GM19023 (cell line): Measurements from ENCODE around the gene GFRA4.
"Not testable (repeated sequence)": the region's sequence is repeated elsewhere in the genome, so short reads cannot be mapped to it uniquely, and the experiment has no call there.

Experiments
- ATAC-seq: cut with Tn5 transposase; IDR thresholded peaks from one replicate; pipeline ENCODE4 v1.9.1; 2021; ENCODE audit warnings: mild to moderate bottlenecking, moderate library complexity; ENCODE audit not compliant: unreplicated experiment

The GFRA4 gene

DNA sequence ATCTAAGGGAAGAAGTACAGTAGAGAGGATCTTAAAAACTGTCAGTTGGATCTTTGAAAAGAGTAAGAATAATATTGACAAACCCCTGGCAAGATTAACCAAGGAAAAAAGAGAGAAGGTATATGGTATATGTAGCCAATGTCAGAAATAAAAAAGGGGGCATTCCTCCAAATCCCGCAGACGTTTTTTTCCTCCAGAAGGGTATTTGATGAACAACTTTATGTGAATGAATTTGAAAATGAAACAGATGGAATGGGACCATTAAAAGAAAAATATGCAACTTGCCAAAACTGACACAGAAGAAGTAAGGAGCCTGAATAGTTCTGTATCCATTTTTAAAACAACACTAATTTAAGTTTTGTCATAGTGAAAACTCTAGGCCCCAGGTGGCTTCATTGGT lies 35.7 kb downstream of the GFRA4 start:
- no peak for ATAC-seq

DNA sequence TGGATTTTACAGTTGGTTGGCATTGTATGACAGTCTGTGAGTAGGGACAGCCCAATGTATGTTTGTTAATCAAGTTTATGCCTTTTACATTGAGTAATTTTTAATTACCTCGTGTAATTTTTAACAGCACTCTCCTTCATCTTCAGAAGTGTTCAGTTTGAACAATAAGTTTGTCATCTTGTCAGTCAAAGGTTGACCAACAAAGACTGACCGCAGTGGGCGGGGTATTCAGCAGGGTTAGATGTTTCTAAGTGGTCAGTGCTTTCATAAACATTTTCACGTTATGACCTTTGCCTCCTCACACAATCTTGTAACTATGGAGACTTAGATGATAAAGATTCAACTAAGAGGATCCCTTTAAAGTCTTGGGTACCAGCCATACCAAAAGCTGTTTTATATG lies 40.8 kb downstream of the GFRA4 start:
- no peak for ATAC-seq

DNA sequence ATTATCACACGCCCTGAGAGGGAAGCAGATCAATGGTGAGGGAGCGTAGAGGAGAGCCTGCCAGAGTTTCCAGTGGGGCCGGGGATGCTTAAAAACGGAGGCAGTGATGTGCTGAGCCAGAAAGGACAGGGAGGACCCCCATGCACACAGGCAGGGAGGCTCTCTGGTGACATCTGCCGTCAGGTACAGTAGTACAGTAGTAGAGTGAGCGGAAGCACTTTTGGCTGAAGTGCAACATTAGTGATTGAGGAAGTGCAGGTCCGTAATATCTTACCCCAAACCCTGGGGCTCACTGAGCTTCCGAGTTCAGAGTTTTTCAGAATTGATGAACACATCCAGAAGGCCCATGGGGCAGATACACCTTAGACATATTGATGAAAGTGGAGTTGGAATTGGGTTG lies 42.1 kb downstream of the GFRA4 start:
- ATAC-seq = no peak

DNA sequence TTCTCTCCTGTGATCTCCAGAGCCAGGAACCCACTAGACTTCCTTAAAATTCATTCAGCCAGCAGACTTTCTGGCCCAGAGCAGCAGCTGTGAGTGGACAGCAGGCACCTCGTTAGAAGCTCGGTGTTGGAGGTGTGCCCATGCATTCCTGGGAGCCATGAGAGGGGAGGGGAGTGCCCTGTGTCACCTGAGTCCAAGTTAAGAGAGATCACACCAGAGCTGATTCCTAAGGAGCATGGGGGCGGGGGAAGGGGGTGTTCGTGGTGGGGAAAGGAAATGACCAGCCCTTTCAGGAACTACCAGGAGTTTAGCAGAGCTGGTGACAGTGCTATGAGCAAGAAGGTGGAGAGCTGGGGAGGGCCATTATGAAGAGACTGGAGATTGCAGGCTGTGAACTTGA lies 46.9 kb downstream of the GFRA4 start:
- ATAC-seq = no peak

DNA sequence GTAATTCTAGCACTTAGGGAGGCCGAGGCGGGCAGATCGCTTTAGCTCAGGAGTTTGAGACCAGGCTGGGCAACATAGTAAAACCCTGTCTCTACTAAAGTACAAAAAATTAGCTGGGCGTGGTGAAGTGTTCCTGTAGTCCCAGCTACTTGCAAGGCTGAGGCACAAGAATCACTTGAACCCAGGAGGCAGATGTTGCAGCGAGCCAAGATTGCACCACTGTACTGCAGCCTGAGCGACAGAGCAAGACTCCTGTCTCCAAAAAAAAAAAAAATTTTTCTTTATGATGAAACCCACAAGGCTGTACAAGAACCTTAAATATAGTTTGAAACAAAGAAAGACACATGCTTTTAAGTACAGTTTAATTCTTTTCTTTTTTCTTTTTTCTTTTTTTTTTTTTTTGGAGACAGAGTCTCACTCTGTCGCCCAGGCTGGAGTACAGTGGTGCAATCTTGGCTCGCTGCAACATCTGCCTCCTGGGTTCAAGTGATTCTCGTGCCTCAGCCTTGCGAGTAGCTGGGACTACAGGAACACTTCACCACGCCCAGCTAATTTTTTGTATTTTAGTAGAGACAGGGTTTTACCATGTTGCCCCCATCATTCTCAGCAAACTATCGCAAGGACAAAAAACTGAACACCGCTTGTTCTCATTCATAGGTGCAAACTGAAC lies 47.9 kb downstream of the GFRA4 start:
- ATAC-seq = not testable (repeated sequence)

DNA sequence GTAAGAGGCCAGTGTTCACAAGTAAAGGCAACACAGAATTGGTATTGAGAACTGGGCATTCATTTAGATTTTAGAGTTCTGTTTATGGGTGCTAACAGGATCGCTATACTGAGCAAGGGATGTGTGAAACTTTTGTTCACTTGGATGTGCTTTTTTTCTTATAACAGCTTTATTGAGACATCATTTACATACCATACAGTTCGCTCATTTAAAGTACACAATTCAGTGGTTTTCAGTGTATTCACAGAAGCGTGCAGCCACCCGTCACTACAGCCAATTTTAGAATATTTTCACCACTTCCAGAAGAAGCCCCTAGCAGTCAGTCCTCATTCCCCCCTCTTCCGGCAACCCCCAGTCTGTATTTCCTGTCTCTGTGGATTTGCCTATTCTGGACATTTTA lies 48.7 kb downstream of the GFRA4 start:
- no peak for ATAC-seq

DNA sequence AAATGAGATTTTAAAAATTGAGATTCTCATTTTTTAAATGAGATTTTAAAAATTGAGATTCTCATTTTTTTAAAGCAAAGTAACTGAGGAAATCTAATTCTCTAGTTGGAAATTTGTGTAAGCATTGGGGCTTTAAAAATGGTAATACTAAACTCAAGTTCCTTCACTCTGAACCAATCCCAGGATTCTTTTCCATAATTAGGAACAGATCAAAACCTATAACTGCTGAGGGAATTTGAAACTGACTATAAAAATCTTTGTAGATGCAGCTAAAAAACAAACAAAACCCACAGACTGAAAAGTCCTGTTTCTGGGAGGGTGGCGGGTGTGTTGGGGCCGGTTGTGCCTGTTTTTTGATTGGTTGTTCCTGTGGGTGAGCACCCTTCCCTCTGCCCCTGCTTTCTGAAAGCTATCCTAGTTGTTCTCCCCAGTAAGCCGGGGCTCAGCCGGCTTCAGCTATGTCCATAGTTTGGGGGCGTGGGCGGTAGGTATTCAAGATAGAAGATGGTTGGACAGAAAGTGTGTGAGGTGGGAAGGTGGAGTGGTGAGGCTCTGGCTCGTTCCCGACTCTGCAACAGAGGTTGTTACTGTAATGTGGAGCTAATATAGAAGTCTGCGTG lies 49.3 kb downstream of the GFRA4 start:
- no peak for ATAC-seq

DNA sequence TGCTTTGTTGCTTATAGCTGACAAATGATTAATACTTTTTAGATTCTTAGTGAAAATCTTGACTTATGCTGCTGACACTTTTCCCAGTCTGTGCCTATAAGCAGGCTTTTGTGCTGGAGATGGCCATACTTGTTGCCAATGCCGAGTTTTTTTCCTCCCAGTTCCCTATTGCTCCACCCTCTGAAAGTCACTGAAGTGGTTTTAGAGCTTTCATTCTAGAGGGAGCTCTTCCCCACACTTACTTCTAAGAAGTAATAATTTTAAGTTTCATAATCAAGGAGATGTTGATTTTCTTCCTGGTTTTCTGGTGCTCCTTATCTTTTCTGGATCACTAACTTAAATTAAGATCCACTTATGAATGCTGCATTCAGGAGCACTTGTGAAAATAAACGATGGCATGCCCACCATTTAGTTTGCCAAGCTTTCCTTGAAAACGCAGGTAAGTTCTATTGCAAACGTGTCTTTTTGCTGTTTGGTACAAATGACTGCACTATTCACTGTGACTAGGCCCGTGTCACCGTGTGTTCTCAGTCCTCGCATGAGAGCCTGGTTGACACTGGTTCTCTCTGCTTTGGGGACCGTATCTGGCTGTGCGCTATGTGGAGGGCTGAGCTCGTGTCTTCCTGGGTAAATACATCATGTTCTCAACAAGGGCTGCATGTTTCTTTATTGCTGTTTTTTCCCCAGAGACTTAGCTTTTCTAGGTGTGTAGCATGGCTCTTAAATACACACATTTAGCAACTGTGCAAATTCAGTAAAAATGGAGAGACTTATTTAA lies 50.2 kb downstream of the GFRA4 start:
- no peak for ATAC-seq

DNA sequence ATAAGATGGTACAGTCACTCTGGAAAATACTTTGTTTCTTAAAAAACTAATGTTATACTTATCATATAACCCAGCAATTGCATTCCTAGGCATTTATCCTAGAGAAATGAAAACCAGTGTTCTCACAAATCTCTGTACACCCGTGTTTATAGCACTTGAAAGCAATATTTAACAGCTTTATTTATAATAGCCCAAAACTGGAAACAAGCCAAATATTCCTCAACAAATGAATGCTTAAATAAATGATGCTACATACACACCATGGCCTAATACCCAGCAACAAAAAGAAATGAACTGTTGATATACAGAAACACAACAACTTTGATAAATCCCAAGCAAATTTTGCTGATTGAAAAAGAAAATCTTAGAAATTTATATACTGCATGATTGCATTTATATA lies 51.3 kb downstream of the GFRA4 start:
- no peak for ATAC-seq
